GM19023 (cell line): ENCODE data around the gene FAM222B.
"Not testable (repeated sequence)": the region's sequence is repeated elsewhere in the genome, so short reads cannot be mapped to it uniquely, and the experiment has no call there.

Experiments
- ATAC-seq: cut with Tn5 transposase; IDR thresholded peaks from one replicate; pipeline ENCODE4 v1.9.1; 2021; ENCODE audit warnings: mild to moderate bottlenecking, moderate library complexity; ENCODE audit not compliant: unreplicated experiment

Gene FAM222B

GRCh38 chr17:28733346-28733745 is 109.2 kb downstream of the FAM222B start:
- ATAC-seq: no peak

GRCh38 chr17:28729950-28730330 is 112.7 kb downstream of the FAM222B start:
- no peak for ATAC-seq

GRCh38 chr17:28728364-28729200 is 114.0 kb downstream of the FAM222B start, which contains the start of gene NEK8:
Gene NEK8 (plus strand): TSS chr17:28728788. CDS start chr17:28728814, 26 bp downstream.
- peak; percentile 42 for ATAC-seq

- peak; percentile 39 for ATAC-seq
Observed at GRCh38 chr17:28726627-28727491, 115.7 kb downstream of the FAM222B start.

GRCh38 chr17:28726226-28726626 is 116.4 kb downstream of the FAM222B start, which contains the start of gene TLCD1:
Gene TLCD1 (minus strand): TSS chr17:28726233. CDS start chr17:28726097, 136 bp downstream.
- ATAC-seq: no peak

GRCh38 chr17:28725660-28726225 is 116.8 kb downstream of the FAM222B start:
- ATAC-seq: no peak

- no peak for ATAC-seq
Observed at GRCh38 chr17:28725166-28725659, 117.4 kb downstream of the FAM222B start.

GRCh38 chr17:28724500-28725165 is 118.0 kb downstream of the FAM222B start:
- ATAC-seq: no peak

- not testable (repeated sequence) for ATAC-seq
Observed at GRCh38 chr17:28723836-28724499, 118.6 kb downstream of the FAM222B start.

- ATAC-seq: no peak
Observed at GRCh38 chr17:28723159-28723835, 119.3 kb downstream of the FAM222B start.

GRCh38 chr17:28722417-28723158 is 120.0 kb downstream of the FAM222B start:
- no peak for ATAC-seq

- not testable (repeated sequence) for ATAC-seq
Observed at GRCh38 chr17:28720997-28721329, 121.6 kb downstream of the FAM222B start.

- ATAC-seq: no peak
Observed at GRCh38 chr17:28720247-28720996, 122.2 kb downstream of the FAM222B start.

- ATAC-seq: no peak
Observed at GRCh38 chr17:28719021-28719433, 123.6 kb downstream of the FAM222B start.

- no peak for ATAC-seq
Observed at GRCh38 chr17:28718333-28719020, 124.1 kb downstream of the FAM222B start.

- ATAC-seq: no peak
Observed at GRCh38 chr17:28717578-28718332, 124.8 kb downstream of the FAM222B start, which contains the start of gene RAB34. Gene RAB34 (minus strand): TSS chr17:28717868. CDS start chr17:28717266, 602 bp downstream.
